Measurements from ENCODE around the gene ASCC3.
"Not testable (repeated sequence)": the region's sequence is repeated elsewhere in the genome, so short reads cannot be mapped to it uniquely, and the experiment has no call there.

Gene ASCC3

GRCh38 chr6:100665041-100665380, 216.1 kb downstream of the ASCC3 start:
- no peak for TF ChIP-seq CTCF (conservative IDR thresholded peaks at IDR 0.05; ENCODE audit: low read depth, low read length)
- peak; percentile 15 for DNase-seq (ENCODE audit: low read depth)
- no peak overlapping the region for H3K4me3 ChIP-seq (ENCODE audit: low read depth, low read length)

GRCh38 chr6:100664274-100665040, 216.7 kb downstream of the ASCC3 start:
- H3K4me3 ChIP-seq (ENCODE audit: low read depth, low read length) = no peak overlapping the region
- peak; percentile 56 for TF ChIP-seq CTCF (conservative IDR thresholded peaks at IDR 0.05; ENCODE audit: low read depth, low read length)
- peak; percentile 69 for DNase-seq (ENCODE audit: low read depth)

GRCh38 chr6:100663219-100663863, 217.8 kb downstream of the ASCC3 start:
- DNase-seq (ENCODE audit: low read depth) = peak; percentile 88
- H3K4me3 ChIP-seq (ENCODE audit: low read depth, low read length) = no peak overlapping the region
- TF ChIP-seq CTCF (conservative IDR thresholded peaks at IDR 0.05; ENCODE audit: low read depth, low read length) = no peak

- TF ChIP-seq CTCF (conservative IDR thresholded peaks at IDR 0.05; ENCODE audit: low read depth, low read length) = no peak
- no peak for DNase-seq (ENCODE audit: low read depth)
These were observed 218.9 kb downstream of the ASCC3 start for GRCh38 chr6:100662264-100662663.

GRCh38 chr6:100658486-100658885, 222.6 kb downstream of the ASCC3 start:
- H3K4me3 ChIP-seq (ENCODE audit: low read depth, low read length) = no peak overlapping the region
- no peak for DNase-seq (ENCODE audit: low read depth)
- TF ChIP-seq CTCF (conservative IDR thresholded peaks at IDR 0.05; ENCODE audit: low read depth, low read length) = no peak

More at GRCh38 chr6:100662264-100662663, 218.9 kb downstream of the ASCC3 start:
- no peak overlapping the region for H3K4me3 ChIP-seq (ENCODE audit: low read depth, low read length)

GRCh38 chr6:100657678-100658330, 223.3 kb downstream of the ASCC3 start:
- DNase-seq (ENCODE audit: low read depth) = peak; percentile 51
- TF ChIP-seq CTCF (conservative IDR thresholded peaks at IDR 0.05; ENCODE audit: low read depth, low read length) = peak; percentile 67
- no peak overlapping the region for H3K4me3 ChIP-seq (ENCODE audit: low read depth, low read length)

GRCh38 chr6:100641147-100641546, 240.0 kb downstream of the ASCC3 start:
- not testable (repeated sequence) for H3K4me3 ChIP-seq (ENCODE audit: low read depth, low read length); DNase-seq (ENCODE audit: low read depth)
